ENCODE data around the gene RANBP10. TPM values are rescaled to one million over a fixed set of nuclear protein-coding genes. Genes with fewer than 3 reads are reported as not detected.

RANBP10 gene
- total and polyA plus RNA-seq, 2 of the 13 experiments (the other 11 are each of a cell fraction or from before 2014, with no cell fraction given): 9.2 to 22.7 TPM

DNA sequence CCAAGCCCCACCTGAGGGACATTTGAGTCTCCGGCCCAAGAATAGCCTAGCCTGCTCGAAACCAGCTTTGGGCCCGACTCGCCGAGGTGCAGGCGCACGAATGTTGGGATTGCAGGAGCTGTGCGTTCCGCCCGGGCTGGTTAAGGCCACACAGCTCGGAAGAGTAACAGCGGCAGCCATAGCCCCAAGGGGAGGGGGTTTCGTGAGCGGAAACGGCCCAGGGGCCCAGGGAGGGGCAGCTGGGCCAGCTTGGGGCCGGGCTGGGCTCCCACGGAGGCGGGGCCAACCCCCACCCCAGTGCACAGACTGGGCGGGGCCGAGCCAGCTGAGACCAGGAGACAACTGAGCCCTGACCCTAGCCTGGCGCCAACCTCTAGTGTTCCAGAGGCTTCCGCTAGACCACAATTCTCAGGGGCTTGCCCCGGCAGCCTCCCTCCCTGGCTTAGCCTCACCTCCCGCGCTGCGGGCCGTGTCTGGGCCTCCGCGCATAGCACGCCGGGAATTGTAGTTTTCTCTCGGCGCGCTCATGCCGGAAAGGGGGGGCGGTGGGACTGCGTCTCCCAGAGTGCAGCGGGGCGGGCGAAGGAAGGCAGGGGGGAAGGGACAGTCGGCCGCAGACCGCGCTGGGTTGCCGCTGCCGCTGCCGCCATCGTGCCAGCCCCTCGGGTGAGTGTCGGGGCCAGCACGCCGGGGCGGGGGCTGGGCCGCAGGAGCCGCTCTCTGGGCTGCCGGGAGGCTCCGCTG lies 40.1 kb upstream of the RANBP10 start, which contains the start of gene NUTF2 (continued):
- TF ChIP-seq, protein P1, sequence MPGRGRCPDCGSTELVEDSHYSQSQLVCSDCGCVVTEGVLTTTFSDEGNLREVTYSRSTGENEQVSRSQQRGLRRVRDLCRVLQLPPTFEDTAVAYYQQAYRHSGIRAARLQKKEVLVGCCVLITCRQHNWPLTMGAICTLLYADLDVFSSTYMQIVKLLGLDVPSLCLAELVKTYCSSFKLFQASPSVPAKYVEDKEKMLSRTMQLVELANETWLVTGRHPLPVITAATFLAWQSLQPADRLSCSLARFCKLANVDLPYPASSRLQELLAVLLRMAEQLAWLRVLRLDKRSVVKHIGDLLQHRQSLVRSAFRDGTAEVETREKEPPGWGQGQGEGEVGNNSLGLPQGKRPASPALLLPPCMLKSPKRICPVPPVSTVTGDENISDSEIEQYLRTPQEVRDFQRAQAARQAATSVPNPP (CRISPR knock-in tag; IDR thresholded peaks at IDR 0.05): peak; percentile 77; the same call in 1 of the 2 replicates
- peak; percentile 96; the same call in 1 of the 2 replicates for TF ChIP-seq ZFP82 (CRISPR knock-in tag; IDR thresholded peaks at IDR 0.05; ENCODE audit: borderline replicate concordance)
- no peak; the same call in 1 of the 2 replicates for TF ChIP-seq STAT5B (CRISPR knock-in tag; IDR thresholded peaks at IDR 0.05)
- peak; percentile 86 for TF ChIP-seq MED1 (CRISPR knock-in tag; IDR thresholded peaks at IDR 0.05)
- no peak for TF ChIP-seq RAD51 (IDR thresholded peaks at IDR 0.05; ENCODE audit: borderline replicate concordance)
- TF ChIP-seq POLR2G (IDR thresholded peaks at IDR 0.05; ENCODE audit: low read depth, low read length): peak; percentile 81
- TF ChIP-seq ZNF224 (CRISPR knock-in tag; IDR thresholded peaks at IDR 0.05): no peak
- TF ChIP-seq ZNF232 (CRISPR knock-in tag; IDR thresholded peaks at IDR 0.05; ENCODE audit: borderline replicate concordance): peak; percentile 78; the same call in 1 of the 2 replicates
- TF ChIP-seq HDAC6 (IDR thresholded peaks at IDR 0.05; ENCODE audit: low read depth, low read length): no peak
- TF ChIP-seq CBX5 (CRISPR knock-in tag; IDR thresholded peaks at IDR 0.05; ENCODE audit: borderline replicate concordance): peak; percentile 80; the same call in 1 of the 2 replicates
- TF ChIP-seq, protein P2, sequence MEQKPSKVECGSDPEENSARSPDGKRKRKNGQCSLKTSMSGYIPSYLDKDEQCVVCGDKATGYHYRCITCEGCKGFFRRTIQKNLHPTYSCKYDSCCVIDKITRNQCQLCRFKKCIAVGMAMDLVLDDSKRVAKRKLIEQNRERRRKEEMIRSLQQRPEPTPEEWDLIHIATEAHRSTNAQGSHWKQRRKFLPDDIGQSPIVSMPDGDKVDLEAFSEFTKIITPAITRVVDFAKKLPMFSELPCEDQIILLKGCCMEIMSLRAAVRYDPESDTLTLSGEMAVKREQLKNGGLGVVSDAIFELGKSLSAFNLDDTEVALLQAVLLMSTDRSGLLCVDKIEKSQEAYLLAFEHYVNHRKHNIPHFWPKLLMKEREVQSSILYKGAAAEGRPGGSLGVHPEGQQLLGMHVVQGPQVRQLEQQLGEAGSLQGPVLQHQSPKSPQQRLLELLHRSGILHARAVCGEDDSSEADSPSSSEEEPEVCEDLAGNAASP (CRISPR knock-in tag; IDR thresholded peaks at IDR 0.05; ENCODE audit: borderline replicate concordance): peak; percentile 60
- no peak for TF ChIP-seq ZNF17 (CRISPR knock-in tag; IDR thresholded peaks at IDR 0.05)
- peak; percentile 89; the same call in 1 of the 2 replicates for TF ChIP-seq ZNF792 (CRISPR knock-in tag; IDR thresholded peaks at IDR 0.05)
- TF ChIP-seq ELF1 (CRISPR knock-in tag; IDR thresholded peaks at IDR 0.05): peak; percentile 93
- peak in 1 of 2 experiments; percentile 75; a peak in 2 of 4 replicates for TF ChIP-seq POLR2A (IDR thresholded peaks at IDR 0.05; ENCODE audit: insufficient read depth in 1 of 2, low read depth in 2 of 2, low read length in 2 of 2)
- TF ChIP-seq ZNF263 (CRISPR knock-in tag; IDR thresholded peaks at IDR 0.05): no peak
- TF ChIP-seq, protein P3, sequence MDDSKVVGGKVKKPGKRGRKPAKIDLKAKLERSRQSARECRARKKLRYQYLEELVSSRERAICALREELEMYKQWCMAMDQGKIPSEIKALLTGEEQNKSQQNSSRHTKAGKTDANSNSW (CRISPR knock-in tag; IDR thresholded peaks at IDR 0.05; ENCODE audit: borderline replicate concordance): peak; percentile 44; the same call in 1 of the 2 replicates
- TF ChIP-seq ZBTB42 (CRISPR knock-in tag; IDR thresholded peaks at IDR 0.05): peak; percentile 72
- peak; percentile 77 for TF ChIP-seq CREB1 (IDR thresholded peaks at IDR 0.05)
- peak; percentile 81; the same call in 1 of the 2 replicates for TF ChIP-seq CREB1 (CRISPR knock-in tag; IDR thresholded peaks at IDR 0.05)
- 0 out of 2 replicates have a peak, but pooled peaks have one; percentile 54 for TF ChIP-seq ZKSCAN1 (IDR thresholded peaks at IDR 0.05; ENCODE audit: low read length)
- TF ChIP-seq GTF2F1 (IDR thresholded peaks at IDR 0.05; ENCODE audit: low read length): 0 out of 2 replicates have a peak, but pooled peaks have one; percentile 44
- peak; percentile 75; the same call in 1 of the 2 replicates for TF ChIP-seq SNAPC2 (CRISPR knock-in tag; IDR thresholded peaks at IDR 0.05)
- TF ChIP-seq GFI1 (CRISPR knock-in tag; IDR thresholded peaks at IDR 0.05; ENCODE audit: borderline replicate concordance): peak; percentile 88; the same call in 1 of the 2 replicates
- TF ChIP-seq NKX3-1 (CRISPR knock-in tag; IDR thresholded peaks at IDR 0.05): peak; percentile 40
- TF ChIP-seq, protein P4, sequence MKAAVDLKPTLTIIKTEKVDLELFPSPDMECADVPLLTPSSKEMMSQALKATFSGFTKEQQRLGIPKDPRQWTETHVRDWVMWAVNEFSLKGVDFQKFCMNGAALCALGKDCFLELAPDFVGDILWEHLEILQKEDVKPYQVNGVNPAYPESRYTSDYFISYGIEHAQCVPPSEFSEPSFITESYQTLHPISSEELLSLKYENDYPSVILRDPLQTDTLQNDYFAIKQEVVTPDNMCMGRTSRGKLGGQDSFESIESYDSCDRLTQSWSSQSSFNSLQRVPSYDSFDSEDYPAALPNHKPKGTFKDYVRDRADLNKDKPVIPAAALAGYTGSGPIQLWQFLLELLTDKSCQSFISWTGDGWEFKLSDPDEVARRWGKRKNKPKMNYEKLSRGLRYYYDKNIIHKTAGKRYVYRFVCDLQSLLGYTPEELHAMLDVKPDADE (CRISPR knock-in tag; IDR thresholded peaks at IDR 0.05): 0 out of 2 replicates have a peak, but pooled peaks have one; percentile 18
- no peak for TF ChIP-seq PAF1 (CRISPR knock-in tag; IDR thresholded peaks at IDR 0.05)

Measured in HepG2 (cell line).